IPS-15b (cell line): ENCODE measurements around the gene FYN.

Experiments
- H3K27me3 ChIP-seq: one replicate; pipeline ENCODE4 v1.6.1; 2013; ENCODE audit warnings: low read length; ENCODE audit not compliant: control insufficient read depth, insufficient read depth
- H3K36me3 ChIP-seq: one replicate; pipeline ENCODE4 v1.6.1; 2013; ENCODE audit warnings: low read length; ENCODE audit not compliant: control insufficient read depth, insufficient read depth
- H3K4me1 ChIP-seq: one replicate; pipeline ENCODE4 v1.6.1; 2013; ENCODE audit warnings: mild to moderate bottlenecking, low read length; ENCODE audit not compliant: control insufficient read depth, insufficient read depth
- H3K4me3 ChIP-seq: one replicate; pipeline ENCODE4 v1.5.1; 2013; ENCODE audit warnings: low read depth, low read length
- H3K9ac ChIP-seq: one replicate; pipeline ENCODE4 v1.6.1; 2013; ENCODE audit warnings: low read depth, mild to moderate bottlenecking, low read length
- H3K9me3 ChIP-seq: one replicate; pipeline ENCODE4 v1.6.1; 2013; ENCODE audit warnings: mild to moderate bottlenecking, low read length; ENCODE audit not compliant: control insufficient read depth, insufficient read depth

The FYN gene

DNA sequence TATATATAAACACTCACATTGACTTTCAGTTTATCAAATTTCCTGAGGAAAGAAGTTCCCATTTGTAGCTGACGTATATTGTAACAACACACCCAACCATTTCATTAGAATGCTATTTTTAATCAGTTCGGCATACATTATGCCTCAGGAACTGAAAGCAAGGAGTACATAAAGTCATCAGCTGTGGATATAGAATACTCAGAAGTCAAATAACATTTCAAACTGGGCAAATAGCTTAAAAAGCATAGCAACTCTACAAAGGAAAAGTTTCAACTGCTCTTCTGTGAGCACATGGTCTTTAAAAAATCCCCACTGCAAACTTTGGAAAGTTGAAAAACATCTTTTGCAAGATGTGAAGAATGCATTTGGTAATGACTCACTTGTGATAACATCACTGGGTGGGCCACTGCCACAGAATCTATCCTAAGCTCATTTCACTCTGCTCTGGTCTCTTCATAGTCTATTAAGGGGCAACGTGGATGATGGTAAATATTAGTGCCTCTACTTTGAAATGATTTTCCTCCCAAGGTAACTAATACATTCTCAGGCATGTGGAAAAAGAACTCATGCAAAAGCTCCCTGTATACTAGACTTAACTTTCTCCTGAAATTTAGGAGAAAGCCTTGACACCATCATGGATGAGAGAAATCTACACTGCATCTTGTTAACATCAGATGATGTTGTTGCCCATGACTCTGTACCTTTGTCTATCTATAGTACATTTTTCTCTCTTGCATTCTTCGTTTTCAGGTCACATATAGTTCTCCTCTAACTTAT, 49.2 kb downstream of the FYN start:
- no peaks in the 10 kb centered on the region for H3K4me1 ChIP-seq
- peaks cover 3% of the 10 kb centered on the region for H3K9me3 ChIP-seq
- no peak overlapping the region for H3K9ac ChIP-seq
- H3K4me3 ChIP-seq, result no peak overlapping the region
- H3K36me3 ChIP-seq, result no peaks in the 10 kb centered on the region
- H3K27me3 ChIP-seq, result no peaks in the 10 kb centered on the region

DNA sequence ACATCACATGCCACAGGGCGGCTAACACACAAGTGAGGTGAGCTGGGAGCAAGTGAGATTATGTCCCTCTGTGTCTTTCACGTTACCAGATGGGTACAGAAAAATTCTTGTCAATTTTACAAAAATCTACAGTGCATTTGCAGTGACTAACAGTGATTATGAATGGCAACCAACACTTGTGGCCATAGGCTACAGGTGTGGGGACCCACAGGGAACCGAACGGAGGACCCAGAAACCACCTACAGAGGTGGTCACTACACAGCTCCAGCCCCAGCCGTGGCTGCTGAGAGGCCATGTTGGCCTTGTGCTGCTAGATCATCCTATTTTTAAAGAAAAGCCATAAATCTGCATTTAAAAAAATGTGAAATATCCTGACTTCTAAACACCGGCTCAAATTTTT, 50.2 kb downstream of the FYN start:
- Histone ChIP-seq H3K9me3 (peaks cover 3% of the 10 kb centered on the region), H3K4me3 (no peak overlapping the region), H3K36me3 (no peaks in the 10 kb centered on the region), H3K27me3 (no peaks in the 10 kb centered on the region), H3K9ac (no peak overlapping the region), H3K4me1 (no peaks in the 10 kb centered on the region)

DNA sequence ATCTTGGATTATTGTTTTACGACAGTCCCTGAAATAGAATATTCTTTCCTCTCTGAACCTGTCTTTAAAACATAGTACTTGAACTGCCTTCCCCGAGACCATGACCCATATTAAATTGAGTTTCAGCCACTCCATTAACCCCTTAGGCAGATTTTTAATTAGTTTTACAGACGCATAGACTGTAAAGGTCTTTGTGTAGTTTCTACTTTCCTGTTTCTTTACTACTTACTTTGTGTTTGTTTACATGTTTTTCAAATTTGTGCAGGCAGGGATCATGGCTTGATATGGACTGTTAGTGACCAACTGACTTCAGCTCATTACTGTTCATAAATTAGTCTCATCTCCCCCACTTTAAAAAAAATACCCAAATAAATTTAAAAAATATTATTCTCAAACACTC, 53.8 kb downstream of the FYN start:
- Histone ChIP-seq H3K27me3 (no peaks in the 10 kb centered on the region), H3K4me3 (no peak overlapping the region), H3K4me1 (no peaks in the 10 kb centered on the region), H3K9ac (no peak overlapping the region), H3K36me3 (no peaks in the 10 kb centered on the region), H3K9me3 (peaks cover 3% of the 10 kb centered on the region)

DNA sequence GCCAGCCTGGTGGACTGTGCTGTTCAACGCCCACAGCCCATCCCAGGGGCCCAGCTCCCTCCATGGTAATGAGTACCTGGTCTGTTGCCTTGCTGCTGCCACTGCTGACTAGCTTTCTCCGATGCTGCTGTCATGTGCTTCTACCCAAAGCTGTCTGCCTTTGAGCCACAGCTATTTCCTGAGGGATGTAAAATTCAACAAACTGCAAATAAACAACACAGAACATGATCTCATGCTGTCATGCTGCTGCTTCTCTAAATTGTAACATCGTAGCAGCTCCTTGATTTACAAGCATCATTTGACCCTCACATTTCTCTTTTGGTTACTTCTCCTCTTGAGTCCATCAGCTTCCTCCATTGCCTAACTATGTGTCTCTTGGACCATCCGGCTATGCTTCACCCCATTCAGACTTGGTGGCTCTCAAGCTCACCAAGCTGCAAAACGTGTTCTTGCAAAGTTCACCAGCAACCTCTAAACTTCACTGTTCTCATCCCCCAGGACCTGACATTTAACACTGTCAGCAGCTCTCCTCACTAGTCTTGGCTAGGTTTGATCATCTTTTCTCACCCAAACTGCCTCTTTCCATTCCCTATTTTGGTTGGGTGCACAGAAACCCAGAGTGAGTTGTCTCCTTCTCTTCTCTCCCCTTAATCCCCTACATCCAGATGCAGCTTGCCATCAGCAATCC, 54.6 kb downstream of the FYN start:
- Histone ChIP-seq H3K36me3 (no peaks in the 10 kb centered on the region), H3K4me3 (no peak overlapping the region), H3K9me3 (peaks cover 3% of the 10 kb centered on the region), H3K27me3 (no peaks in the 10 kb centered on the region), H3K9ac (no peak overlapping the region), H3K4me1 (no peaks in the 10 kb centered on the region)

DNA sequence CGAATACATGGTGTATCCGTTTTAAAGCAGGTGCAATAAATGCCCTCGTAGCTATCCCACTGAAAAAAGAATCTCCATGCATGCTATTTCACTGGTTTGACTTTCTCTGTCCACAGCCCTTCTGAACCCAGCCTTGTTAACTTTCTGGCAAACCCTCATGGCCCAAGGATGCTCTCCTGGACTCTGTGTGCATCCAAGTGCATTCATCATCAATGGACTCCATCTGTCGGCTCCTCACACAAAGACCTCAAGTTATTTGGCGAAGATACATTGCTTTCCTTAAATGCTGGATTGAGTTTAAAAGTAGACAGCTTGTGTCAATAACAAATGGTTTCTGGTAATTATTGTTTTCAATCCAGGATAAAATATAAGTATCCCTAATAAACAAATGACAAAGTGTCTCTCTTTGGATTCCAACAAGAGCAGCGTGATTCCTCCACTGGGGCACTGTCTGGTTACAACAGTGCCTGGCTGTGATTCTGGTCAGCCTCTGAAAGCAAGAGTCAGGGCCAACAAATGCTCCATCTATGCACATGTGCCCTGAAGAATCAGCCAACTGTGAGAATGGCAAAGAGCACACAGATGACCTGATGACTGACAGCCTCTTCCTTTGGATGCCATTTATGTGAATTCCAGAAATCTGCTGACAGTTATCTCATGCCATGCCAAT, 55.7 kb downstream of the FYN start:
- H3K36me3 ChIP-seq, result no peaks in the 10 kb centered on the region
- H3K4me3 ChIP-seq, result no peak overlapping the region
- H3K9me3 ChIP-seq, result peaks cover 3% of the 10 kb centered on the region
- H3K27me3 ChIP-seq, result no peaks in the 10 kb centered on the region
- H3K4me1 ChIP-seq, result no peaks in the 10 kb centered on the region
- H3K9ac ChIP-seq, result no peak overlapping the region

DNA sequence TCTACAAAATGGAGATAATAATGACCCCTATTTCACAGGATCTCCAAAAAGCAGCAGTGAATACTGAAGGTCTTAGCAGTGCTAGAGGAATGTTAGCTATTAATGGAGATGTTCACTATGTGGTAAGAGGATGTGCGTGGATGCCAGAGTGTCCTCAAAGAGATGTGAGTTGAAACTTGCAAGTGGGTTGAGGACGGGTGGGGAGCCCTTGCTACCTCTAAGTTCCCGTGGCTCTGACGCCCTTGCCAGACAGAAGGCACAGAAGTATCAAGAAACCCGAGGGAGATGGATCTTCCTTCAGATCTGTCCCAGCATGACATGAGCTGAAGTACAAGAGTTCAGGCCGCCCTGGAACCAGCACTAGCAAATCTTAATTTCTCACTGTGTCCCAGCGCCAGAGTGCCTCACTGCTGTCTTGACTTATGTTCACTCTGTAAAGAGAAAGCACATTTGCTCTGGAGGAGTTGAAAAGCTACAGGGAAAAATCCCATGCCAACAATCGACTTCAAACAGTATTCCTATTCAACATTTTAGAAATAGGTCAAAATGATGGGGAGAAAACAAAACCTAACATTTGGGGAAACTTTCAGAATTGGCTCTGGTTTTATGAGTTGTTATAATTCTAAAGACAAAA, 59.5 kb downstream of the FYN start:
- Histone ChIP-seq H3K4me3 (no peak overlapping the region), H3K9me3 (no peaks in the 10 kb centered on the region), H3K27me3 (no peaks in the 10 kb centered on the region), H3K36me3 (no peaks in the 10 kb centered on the region), H3K4me1 (no peaks in the 10 kb centered on the region), H3K9ac (no peak overlapping the region)

DNA sequence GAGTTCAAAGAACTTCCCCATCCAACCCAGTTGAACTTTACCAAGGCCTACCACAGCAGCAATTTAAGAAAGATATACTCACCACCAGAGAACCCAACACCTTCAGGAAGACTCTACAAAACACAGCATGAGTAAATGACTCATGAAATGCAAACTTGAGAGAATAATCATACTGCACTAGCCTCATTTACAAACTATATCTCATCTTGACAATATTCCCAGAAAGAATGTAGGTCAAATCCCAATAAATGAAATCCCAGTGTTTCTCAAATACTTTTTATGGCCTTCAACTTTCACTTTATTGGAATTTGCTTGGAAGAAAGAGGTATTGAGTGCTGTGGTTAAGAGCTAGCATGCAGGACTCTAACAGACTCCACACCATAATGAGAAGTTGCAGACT, 60.0 kb downstream of the FYN start:
- Histone ChIP-seq H3K9ac (no peak overlapping the region), H3K4me3 (no peak overlapping the region), H3K4me1 (no peaks in the 10 kb centered on the region), H3K27me3 (no peaks in the 10 kb centered on the region), H3K36me3 (no peaks in the 10 kb centered on the region), H3K9me3 (no peaks in the 10 kb centered on the region)

DNA sequence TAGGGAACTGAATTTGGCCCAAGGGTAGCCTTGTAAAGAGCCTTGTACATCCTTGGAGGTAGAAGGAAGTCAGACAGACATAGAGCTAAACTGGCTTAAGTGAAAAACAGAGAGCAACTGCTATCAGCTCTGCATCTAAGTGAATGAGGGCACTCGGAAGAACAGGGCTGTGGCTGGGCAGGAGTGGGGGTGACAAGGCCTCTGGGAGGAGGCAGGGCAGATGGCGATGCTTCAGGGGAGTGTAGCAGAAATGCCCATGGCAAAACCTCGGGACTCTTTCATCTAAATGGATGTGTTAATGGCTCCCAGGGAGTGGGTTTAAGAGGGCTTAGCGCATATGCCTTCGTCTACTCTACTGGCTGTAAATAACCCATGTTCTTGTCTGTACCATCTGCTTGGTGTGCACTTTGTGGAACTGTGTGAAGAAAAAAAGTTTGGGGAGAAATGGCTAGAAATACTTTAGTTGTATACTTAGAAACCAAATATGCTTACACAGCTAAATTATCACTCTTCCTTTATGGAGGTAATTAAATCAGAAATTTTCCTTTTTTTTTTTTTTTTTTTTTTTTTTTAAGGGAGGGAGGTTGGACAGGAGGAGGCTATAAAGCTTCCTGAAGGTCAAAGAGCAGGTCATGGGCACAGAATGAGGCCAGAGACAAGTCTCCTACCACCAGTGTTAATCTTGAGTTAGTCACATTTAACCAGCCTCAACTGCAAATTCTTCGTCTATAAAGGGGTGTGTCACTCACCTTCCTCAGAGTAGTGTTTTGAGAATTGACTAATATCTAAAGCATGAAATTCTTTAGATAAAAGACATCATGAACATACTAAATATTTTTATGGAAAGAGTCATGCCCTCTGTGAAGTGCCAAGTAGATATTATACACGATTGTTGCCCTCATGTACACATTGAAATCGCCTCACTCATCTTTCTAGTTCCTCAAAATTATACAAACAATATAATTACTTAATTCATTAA, 60.9 kb downstream of the FYN start:
- Histone ChIP-seq H3K4me1 (no peaks in the 10 kb centered on the region), H3K9me3 (no peaks in the 10 kb centered on the region), H3K36me3 (no peaks in the 10 kb centered on the region), H3K9ac (no peak overlapping the region), H3K4me3 (no peak overlapping the region), H3K27me3 (no peaks in the 10 kb centered on the region)

DNA sequence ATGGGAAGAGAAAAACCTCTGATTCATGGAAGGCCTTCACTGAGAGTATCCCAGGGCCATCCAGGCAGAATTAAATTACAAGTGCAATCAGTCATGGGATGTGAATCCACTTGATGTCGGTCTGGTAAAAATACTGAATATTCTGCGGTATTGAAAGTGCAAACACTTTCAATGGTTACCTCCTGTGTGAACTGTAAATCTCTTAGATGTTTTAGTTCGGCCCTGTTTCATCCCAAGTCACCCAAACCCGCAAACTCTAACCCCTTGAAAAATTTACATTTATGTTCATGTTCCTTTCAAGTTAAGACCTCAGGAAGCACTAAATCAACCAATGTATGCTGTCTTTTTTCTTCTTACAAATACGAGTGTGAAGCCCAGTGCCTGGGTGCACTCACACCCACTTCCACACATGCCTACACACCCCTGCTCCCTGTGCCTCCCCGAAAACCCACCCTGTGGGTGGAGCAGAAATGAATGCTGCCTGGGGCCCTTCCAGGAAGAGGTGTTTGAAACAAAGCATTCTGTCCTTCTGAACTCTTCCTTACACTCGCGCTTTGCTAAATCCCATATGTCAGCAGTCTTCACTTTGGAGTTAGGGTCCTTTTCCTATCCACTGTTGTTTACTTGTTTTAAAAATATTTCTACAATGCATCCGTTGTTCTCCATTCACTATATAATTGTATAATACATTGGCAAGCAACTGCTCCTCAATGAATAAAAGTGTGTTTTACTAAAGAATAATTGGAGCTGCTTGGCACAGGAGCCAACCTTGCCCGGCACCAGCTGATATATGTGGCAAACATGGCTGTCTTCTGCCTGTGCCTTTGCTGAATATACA, 62.7 kb downstream of the FYN start:
- H3K4me3 ChIP-seq, result no peak overlapping the region
- H3K4me1 ChIP-seq, result no peaks in the 10 kb centered on the region
- no peaks in the 10 kb centered on the region for H3K36me3 ChIP-seq
- H3K27me3 ChIP-seq, result no peaks in the 10 kb centered on the region
- H3K9me3 ChIP-seq, result no peaks in the 10 kb centered on the region
- no peak overlapping the region for H3K9ac ChIP-seq

DNA sequence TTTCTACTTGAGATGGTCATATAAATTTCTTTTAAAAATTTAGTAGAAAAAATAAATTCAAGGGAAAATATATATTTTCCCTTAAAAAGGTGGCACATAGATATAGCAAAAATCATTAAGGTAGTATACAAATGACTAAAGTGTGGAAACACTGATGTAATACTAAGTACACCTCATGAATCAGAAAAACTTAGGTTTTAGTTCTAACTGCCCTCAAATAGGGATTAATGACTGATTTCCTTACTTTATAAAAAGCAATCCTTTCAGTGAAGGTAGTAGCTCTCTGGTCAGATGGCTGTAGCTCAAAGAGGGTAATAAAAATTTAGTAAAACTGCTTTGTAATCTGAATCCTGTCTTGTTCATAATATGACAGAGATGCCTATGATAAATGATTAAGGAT, 63.5 kb downstream of the FYN start:
- Histone ChIP-seq H3K4me3 (no peak overlapping the region), H3K27me3 (no peaks in the 10 kb centered on the region), H3K4me1 (no peaks in the 10 kb centered on the region), H3K9me3 (no peaks in the 10 kb centered on the region), H3K9ac (no peak overlapping the region), H3K36me3 (no peaks in the 10 kb centered on the region)
